ENCODE measurements around the gene ACKR3.

- TF ChIP-seq FOXP2 (optimal IDR thresholded peaks at IDR 0.05; ENCODE audit: control extremely low read depth, extremely low read length, insufficient read depth) (no peak), POLR2AphosphoS5 (IDR thresholded peaks at IDR 0.05; ENCODE audit: borderline replicate concordance, low read depth, low read length) (no peak), EZH2 (IDR thresholded peaks at IDR 0.05) (no peak)
Measured at GRCh38 chr2:236521556-236521955, 48.1 kb upstream of the ACKR3 start.
